HCT116 (cell line): ENCODE results near the gene WDR88. TPM values are rescaled to one million over a fixed set of nuclear protein-coding genes. Genes with fewer than 3 reads are reported as not detected.
A peak's percentile ranks its signal among the peaks of the same experiment; 100 is the strongest.

ENCODE experiments used
- ATAC-seq: fragments of 200-7000 bp; cut with Tn5 transposase; 2 replicates; pipeline ENCODE4 v1.9.1; 2020; ENCODE audit warnings: mild to moderate bottlenecking, moderate library complexity
- BruUV-seq: library from RNA; stranded (reverse); fragments of 400-500 nt; replicated peaks from 2 replicates; lab custom pipeline; 2021; lab: Mats Ljungman, UMichigan
- CTCF ChIA-PET: fragments of 300-600 bp; sonication (Branson Sonifier 250); formaldehyde crosslinking; loops from one replicate; lab custom pipeline; 2021; ENCODE audit warnings: antibody characterized with exemption; lab: Charles Lee
- POLR2A ChIA-PET: fragments of 300-600, 350-600 bp; sonication (Branson Sonifier 250); formaldehyde crosslinking; loops from one replicate; lab custom pipeline; 2021; ENCODE audit warnings: antibody characterized with exemption; lab: Charles Lee
- RAD21 ChIA-PET, 2 experiments: fragments of 300-600 bp; sonication (Branson Sonifier 250); formaldehyde crosslinking; loops; one replicate each; lab custom pipeline; 2023; ENCODE audit warnings: low total read pairs in 2 of 2; ENCODE audit not compliant: uncharacterized antibody in 2 of 2, unreplicated experiment in 2 of 2, low non-redundant PET in 1 of 2; lab: Charles Lee
- DNase-seq: peaks from one replicate; pipeline ENCODE4 v3.0.0-alpha.2; 2010; ENCODE audit warnings: low read depth, low spot score
- H2AFZ ChIP-seq: fragments of 200-600 bp; shearing (Covaris generic), sonication (generic); 2 replicates; pipeline ENCODE4 v1.6.1; 2017; ENCODE audit warnings: low read depth, mixed run types, mixed read lengths, antibody characterized with exemption, low read length; ENCODE audit not compliant: poor library complexity, severe bottlenecking
- H3K27ac ChIP-seq: 2 replicates; pipeline ENCODE4 v1.5.1; 2012; ENCODE audit warnings: low read depth, low read length
- H3K27me3 ChIP-seq: fragments of 200-600 bp; sonication (generic); 2 replicates; pipeline ENCODE4 v1.6.1; 2016; ENCODE audit warnings: mixed run types, low read length, mixed read lengths; ENCODE audit not compliant: insufficient read depth
- H3K36me3 ChIP-seq, 2 experiments: fragments of 200-500 bp in 1 of 2; fragments of 200-600 bp in 1 of 2; sonication (Bioruptor generic) in 1 of 2; sonication (generic) in 1 of 2; 2 replicates each; pipeline versions ENCODE4 v1.5.1 to v1.6.1; 2014 to 2016; ENCODE audit warnings: low read length in 2 of 2, inconsistent platforms in 1 of 2, mixed read lengths in 1 of 2, mixed run types in 1 of 2; ENCODE audit not compliant: insufficient read depth in 2 of 2, control insufficient read depth in 1 of 2
- H3K4me1 ChIP-seq, 2 experiments: fragments of 200-600 bp in 1 of 2; sonication (generic) in 1 of 2; 2 replicates each; pipeline versions ENCODE4 v1.5.1 to v1.6.1; 2012 to 2017; ENCODE audit warnings: low read length in 2 of 2, inconsistent platforms in 1 of 2, mild to moderate bottlenecking in 1 of 2, mixed read lengths in 1 of 2, mixed run types in 1 of 2, moderate library complexity in 1 of 2; ENCODE audit not compliant: insufficient read depth in 2 of 2, control insufficient read depth in 1 of 2
- H3K4me2 ChIP-seq: fragments of 200-600 bp; sonication (generic); 2 replicates; pipeline ENCODE4 v1.6.1; 2017; ENCODE audit warnings: mixed run types, low read length, mixed read lengths
- H3K4me3 ChIP-seq, 2 experiments: fragments of 200-600 bp in 1 of 2; sonication (generic) in 1 of 2; replicated peaks in 1 of 2; 2 replicates each; pipeline ENCODE4 v1.5.1; 2011 to 2016; ENCODE audit warnings: low read length in 2 of 2, control low read depth in 1 of 2, low read depth in 1 of 2, mild to moderate bottlenecking in 1 of 2, mixed read lengths in 1 of 2, mixed run types in 1 of 2
- H3K79me2 ChIP-seq: fragments of 200-600 bp; sonication (generic); 2 replicates; pipeline ENCODE4 v1.6.1; 2017; ENCODE audit warnings: mild to moderate bottlenecking, mixed run types, low read length, moderate library complexity, mixed read lengths; ENCODE audit not compliant: insufficient read depth
- H3K9ac ChIP-seq: fragments of 200-600 bp; sonication (generic); 2 replicates; pipeline ENCODE4 v1.6.1; 2016; ENCODE audit warnings: low read length, mixed read lengths
- H3K9me2 ChIP-seq: fragments of 200-600 bp; sonication (generic), shearing (Covaris generic); 2 replicates; pipeline ENCODE4 v1.6.1; 2017; ENCODE audit warnings: mixed run types, mild to moderate bottlenecking, moderate library complexity; ENCODE audit not compliant: insufficient read depth
- H3K9me3 ChIP-seq, 2 experiments: fragments of 200-500 bp in 1 of 2; fragments of 200-600 bp in 1 of 2; sonication (Bioruptor generic) in 1 of 2; sonication (generic) in 1 of 2; 2 replicates each; pipeline ENCODE4 v1.6.1; 2014 to 2017; ENCODE audit warnings: low read length in 2 of 2, mixed read lengths in 2 of 2, inconsistent platforms in 1 of 2, low read depth in 1 of 2, mild to moderate bottlenecking in 1 of 2, mixed run types in 1 of 2, moderate library complexity in 1 of 2; ENCODE audit not compliant: control insufficient read depth in 1 of 2, insufficient read depth in 1 of 2
- H4K20me1 ChIP-seq: fragments of 200-600 bp; sonication (generic), shearing (Covaris generic); 2 replicates; pipeline ENCODE4 v1.6.1; 2017; ENCODE audit warnings: mixed run types, mild to moderate bottlenecking, moderate library complexity; ENCODE audit not compliant: insufficient read depth
- EZH2phosphoT487 ChIP-seq: fragments of 200-600 bp; IDR thresholded peaks from 2 replicates; pipeline ENCODE4 v1.6.1; 2018; ENCODE audit warnings: antibody characterized with exemption, borderline replicate concordance
- RAD21 ChIP-seq: IDR thresholded peaks from 2 replicates; pipeline ENCODE4 v1.6.1; 2012; ENCODE audit warnings: low read depth, mild to moderate bottlenecking
- SIN3A ChIP-seq: IDR thresholded peaks from 2 replicates; pipeline ENCODE4 v1.6.1; 2012; ENCODE audit warnings: low read depth
- SRF ChIP-seq: IDR thresholded peaks from 2 replicates; pipeline ENCODE4 v1.6.1; 2012; ENCODE audit warnings: low read depth
- YY1 ChIP-seq: IDR thresholded peaks from 2 replicates; pipeline ENCODE4 v1.6.1; 2011; ENCODE audit warnings: low read length, low read depth, moderate library complexity, mild to moderate bottlenecking; ENCODE audit not compliant: insufficient replicate concordance; ENCODE audit errors: extremely low read depth
- intact Hi-C: fragments of 100-400 bp; cut with micrococcal nuclease; formaldehyde crosslinking; loops from 2 replicates; pipeline ENCODE4 v1.10.0; 2022
- total RNA-seq: library from RNA; stranded (reverse); gene quantifications from one replicate; pipeline ENCODE4 v1.2.1, GENCODE V29; 2021; ENCODE audit not compliant: unreplicated experiment
- TF ChIP-seq, protein P1 (sequence below): IDR thresholded peaks from 2 replicates; pipeline ENCODE4 v1.6.1; 2012
- TF ChIP-seq, protein P2 (sequence below): IDR thresholded peaks from 2 replicates; pipeline ENCODE4 v1.6.1; 2011; ENCODE audit warnings: mild to moderate bottlenecking, low read length, moderate library complexity; ENCODE audit not compliant: insufficient replicate concordance; ENCODE audit errors: extremely low read depth
- TF ChIP-seq, protein P3 (sequence below): IDR thresholded peaks from 2 replicates; pipeline ENCODE4 v1.6.1; 2012; ENCODE audit warnings: low read depth
- TF ChIP-seq, protein P4 (sequence below): IDR thresholded peaks from 2 replicates; pipeline ENCODE4 v1.6.1; 2012

Gene WDR88
- total RNA-seq, 1 experiment from 2014 or later = not detected

DNA sequence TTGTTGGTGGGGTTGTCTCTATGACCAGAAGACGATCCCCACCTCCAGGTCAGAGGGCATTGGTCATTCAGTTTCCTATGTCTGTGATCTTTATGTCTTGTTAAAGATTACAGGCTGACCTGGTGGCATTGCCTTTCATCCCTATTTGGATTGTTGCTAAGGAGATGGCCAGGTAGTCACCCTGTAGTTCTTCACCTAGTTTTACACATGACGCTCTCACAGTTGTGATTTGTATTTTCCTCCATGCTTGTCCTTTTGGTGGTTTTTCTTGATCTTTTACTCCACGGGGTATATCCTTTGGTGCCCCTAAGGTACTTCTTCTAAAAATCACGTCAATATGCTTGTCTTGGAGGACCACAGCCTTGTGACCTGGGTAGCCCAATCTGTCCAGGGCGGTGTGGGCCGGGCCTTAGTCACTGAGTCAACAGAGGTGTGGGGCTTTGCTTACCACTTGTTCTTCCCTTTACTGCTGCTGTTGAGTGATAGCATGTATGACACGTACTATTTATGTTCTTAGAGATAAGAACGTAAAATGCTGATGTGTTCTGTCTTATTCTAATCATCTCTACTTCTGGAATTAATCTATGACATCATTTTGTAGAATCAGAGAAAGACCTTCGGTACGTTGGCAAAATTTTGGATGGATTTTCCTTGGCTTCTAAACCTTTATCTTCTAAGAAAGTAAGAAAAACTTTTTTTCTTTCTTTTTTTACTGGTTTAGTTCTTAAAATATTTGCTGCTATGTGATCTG, 30.8 kb upstream of the WDR88 start:
- ChIA-PET POLR2A (no interaction called here), RAD21 (no interaction called here), CTCF (no interaction called here)
- Histone ChIP-seq H3K9me2 (no peaks in the 10 kb centered on the region), H3K36me3 (peaks cover 11 to 12% of the 10 kb centered on the region in 2 experiments; a peak in 2 of 4 replicates), H3K79me2 (no peaks in the 10 kb centered on the region), H3K9me3 (no peaks in the 10 kb centered on the region), H4K20me1 (no peaks in the 10 kb centered on the region), H3K4me1 (peaks cover 6 to 27% of the 10 kb centered on the region in 2 experiments; a peak in 3 of 4 replicates), H3K27ac (no peak overlapping the region), H3K27me3 (no peaks in the 10 kb centered on the region), H3K4me2 (no peak overlapping the region), H3K4me3 (no peak overlapping the region), H2AFZ (no peak overlapping the region), H3K9ac (no peak overlapping the region)
- no TSS peak for BruUV-seq
- DNase-seq (no peak), ATAC-seq (peak; percentile 52; the same call in 1 of the 2 replicates)
- intact Hi-C loops = no loop called here
- TF ChIP-seq SIN3A = no peak
- TF ChIP-seq EZH2phosphoT487 = no peak
- TF ChIP-seq RAD21 = no peak
- TF ChIP-seq, protein P1, sequence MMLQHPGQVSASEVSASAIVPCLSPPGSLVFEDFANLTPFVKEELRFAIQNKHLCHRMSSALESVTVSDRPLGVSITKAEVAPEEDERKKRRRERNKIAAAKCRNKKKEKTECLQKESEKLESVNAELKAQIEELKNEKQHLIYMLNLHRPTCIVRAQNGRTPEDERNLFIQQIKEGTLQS = no peak
- TF ChIP-seq, protein P2, sequence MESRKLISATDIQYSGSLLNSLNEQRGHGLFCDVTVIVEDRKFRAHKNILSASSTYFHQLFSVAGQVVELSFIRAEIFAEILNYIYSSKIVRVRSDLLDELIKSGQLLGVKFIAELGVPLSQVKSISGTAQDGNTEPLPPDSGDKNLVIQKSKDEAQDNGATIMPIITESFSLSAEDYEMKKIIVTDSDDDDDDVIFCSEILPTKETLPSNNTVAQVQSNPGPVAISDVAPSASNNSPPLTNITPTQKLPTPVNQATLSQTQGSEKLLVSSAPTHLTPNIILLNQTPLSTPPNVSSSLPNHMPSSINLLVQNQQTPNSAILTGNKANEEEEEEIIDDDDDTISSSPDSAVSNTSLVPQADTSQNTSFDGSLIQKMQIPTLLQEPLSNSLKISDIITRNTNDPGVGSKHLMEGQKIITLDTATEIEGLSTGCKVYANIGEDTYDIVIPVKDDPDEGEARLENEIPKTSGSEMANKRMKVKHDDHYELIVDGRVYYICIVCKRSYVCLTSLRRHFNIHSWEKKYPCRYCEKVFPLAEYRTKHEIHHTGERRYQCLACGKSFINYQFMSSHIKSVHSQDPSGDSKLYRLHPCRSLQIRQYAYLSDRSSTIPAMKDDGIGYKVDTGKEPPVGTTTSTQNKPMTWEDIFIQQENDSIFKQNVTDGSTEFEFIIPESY = no peak
- TF ChIP-seq SRF = no peak
- no peak for TF ChIP-seq YY1
- TF ChIP-seq, protein P3, sequence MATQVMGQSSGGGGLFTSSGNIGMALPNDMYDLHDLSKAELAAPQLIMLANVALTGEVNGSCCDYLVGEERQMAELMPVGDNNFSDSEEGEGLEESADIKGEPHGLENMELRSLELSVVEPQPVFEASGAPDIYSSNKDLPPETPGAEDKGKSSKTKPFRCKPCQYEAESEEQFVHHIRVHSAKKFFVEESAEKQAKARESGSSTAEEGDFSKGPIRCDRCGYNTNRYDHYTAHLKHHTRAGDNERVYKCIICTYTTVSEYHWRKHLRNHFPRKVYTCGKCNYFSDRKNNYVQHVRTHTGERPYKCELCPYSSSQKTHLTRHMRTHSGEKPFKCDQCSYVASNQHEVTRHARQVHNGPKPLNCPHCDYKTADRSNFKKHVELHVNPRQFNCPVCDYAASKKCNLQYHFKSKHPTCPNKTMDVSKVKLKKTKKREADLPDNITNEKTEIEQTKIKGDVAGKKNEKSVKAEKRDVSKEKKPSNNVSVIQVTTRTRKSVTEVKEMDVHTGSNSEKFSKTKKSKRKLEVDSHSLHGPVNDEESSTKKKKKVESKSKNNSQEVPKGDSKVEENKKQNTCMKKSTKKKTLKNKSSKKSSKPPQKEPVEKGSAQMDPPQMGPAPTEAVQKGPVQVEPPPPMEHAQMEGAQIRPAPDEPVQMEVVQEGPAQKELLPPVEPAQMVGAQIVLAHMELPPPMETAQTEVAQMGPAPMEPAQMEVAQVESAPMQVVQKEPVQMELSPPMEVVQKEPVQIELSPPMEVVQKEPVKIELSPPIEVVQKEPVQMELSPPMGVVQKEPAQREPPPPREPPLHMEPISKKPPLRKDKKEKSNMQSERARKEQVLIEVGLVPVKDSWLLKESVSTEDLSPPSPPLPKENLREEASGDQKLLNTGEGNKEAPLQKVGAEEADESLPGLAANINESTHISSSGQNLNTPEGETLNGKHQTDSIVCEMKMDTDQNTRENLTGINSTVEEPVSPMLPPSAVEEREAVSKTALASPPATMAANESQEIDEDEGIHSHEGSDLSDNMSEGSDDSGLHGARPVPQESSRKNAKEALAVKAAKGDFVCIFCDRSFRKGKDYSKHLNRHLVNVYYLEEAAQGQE = no peak
- TF ChIP-seq, protein P4, sequence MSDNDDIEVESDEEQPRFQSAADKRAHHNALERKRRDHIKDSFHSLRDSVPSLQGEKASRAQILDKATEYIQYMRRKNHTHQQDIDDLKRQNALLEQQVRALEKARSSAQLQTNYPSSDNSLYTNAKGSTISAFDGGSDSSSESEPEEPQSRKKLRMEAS = no peak
